HG02588 (cell line): Measurements from ENCODE around the gene SLC15A1.

Experiments used
- ATAC-seq: cut with Tn5 transposase; IDR thresholded peaks from one replicate; pipeline ENCODE4 v1.9.1; 2021; ENCODE audit warnings: mild to moderate bottlenecking, moderate library complexity; ENCODE audit not compliant: unreplicated experiment

Gene SLC15A1

GRCh38 chr13:98781470-98781869 is 29.0 kb upstream of the SLC15A1 start:
- no peak for ATAC-seq

GRCh38 chr13:98781045-98781444 is 28.6 kb upstream of the SLC15A1 start:
- ATAC-seq, result no peak

DNA sequence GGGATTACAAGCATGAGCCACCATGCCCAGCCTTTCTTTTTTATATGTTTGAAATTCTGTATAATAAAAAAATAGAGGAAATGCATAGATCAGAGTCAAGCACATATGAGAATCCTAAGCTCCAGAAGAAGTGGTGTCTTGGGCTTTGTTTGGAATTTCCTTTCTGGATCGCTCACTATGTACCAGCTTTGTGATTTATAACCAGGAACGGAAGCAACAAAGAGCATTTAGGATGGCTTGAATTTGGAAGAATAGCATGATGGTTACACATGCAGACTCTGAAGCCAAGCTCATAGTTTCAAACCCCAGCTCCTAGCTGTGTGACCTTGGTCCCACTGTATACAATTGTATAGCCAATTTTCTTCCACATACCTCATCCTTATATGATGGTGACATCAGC is 28.0 kb upstream of the SLC15A1 start:
- no peak for ATAC-seq

GRCh38 chr13:98779695-98780094 is 27.2 kb upstream of the SLC15A1 start:
- no peak for ATAC-seq

DNA sequence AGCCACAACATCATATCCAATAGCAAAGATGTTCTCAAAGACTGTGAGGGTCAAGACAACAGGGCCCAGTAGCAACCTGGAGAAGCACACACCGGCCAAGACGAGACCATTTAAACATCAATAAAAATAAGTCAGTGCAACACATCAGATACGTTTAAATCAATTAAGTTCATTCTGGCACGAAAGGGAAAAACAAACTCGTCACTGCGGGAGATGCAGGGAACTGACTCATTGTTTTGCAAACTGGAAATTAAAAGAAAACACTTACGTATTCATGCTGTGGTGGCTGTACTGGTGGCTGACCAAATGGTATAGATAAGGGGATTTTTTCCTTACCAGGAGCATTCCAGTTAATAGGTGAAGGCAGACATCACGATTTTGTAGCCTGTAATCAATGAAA is 26.3 kb upstream of the SLC15A1 start:
- ATAC-seq, result no peak

GRCh38 chr13:98776644-98777043 is 24.2 kb upstream of the SLC15A1 start:
- ATAC-seq, result no peak

GRCh38 chr13:98775844-98776598 is 23.5 kb upstream of the SLC15A1 start:
- no peak for ATAC-seq

DNA sequence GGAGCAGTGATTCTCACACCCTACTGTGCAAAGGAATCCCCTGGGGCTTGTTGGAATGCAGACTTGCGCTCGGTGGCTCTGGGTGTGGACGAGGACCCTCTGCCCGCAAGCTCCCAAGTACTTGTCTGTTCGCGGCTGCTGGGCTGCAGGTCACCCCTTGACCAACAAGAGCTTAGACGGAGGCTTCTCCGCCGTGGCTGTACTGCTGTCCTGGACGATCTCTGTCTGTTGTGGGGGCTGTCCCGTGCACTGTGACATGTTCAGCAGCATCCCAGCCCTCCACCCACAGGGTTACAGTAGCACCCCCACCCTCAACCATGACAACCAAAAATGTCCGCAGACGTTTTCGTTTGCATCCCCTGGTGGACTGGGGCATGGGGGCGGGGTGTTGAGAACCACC is 22.9 kb upstream of the SLC15A1 start:
- ATAC-seq, result no peak

GRCh38 chr13:98774776-98775175 is 22.3 kb upstream of the SLC15A1 start:
- no peak for ATAC-seq

DNA sequence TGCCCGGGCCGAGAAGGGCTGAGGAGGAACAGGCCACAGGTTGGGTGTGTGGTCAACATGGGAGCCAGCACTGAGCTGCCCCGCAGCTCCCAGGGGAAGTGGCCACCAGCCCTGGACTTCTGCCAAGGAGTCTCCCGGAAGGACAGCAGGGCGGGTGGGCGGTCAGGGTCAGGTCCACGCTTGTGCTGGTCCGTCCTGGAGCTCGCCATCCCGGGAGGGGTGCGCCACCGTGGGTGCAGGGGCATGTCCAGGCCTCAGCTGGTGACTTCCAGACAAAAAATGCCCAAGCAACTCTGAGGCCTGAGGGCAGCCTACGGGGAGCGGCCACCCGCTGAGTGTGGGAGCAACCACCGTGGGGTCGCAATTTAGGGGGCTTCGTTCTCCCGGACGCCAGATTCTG is 21.4 kb upstream of the SLC15A1 start:
- no peak for ATAC-seq

DNA sequence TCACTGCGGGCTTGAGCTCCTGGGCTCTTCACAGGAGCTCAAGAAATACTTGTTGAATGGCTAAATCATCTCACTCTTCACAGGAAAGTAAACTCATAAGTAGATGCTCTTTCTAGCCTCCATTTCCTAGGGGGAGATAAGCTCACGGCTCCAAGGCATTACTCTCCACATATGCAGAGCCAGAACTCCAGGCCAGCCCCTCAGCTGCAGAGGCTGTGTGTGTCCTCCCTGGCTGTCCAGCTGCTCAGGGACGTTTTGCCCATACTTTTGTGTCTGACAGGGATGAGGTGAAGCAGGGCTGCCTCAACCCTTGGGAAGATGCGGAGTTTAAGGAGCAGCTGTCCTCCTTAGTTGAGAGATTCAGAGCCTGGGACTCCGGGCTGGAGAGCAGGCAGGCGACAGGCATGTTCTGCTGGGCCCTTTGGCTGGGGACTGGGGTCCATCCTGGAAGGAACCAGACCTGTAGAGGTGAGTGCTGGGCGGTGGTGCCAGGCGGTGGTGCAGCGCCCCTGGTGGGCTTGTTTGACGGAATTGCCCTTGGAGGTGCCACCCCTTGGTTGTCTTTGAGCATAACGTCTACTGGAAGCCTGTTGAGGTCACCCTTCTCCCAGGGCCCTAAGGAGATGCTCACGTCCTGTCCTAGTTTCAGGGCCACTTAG is 20.5 kb upstream of the SLC15A1 start:
- no peak for ATAC-seq

- ATAC-seq, result no peak
These were observed 19.6 kb upstream of the SLC15A1 start for GRCh38 chr13:98771838-98772611.

DNA sequence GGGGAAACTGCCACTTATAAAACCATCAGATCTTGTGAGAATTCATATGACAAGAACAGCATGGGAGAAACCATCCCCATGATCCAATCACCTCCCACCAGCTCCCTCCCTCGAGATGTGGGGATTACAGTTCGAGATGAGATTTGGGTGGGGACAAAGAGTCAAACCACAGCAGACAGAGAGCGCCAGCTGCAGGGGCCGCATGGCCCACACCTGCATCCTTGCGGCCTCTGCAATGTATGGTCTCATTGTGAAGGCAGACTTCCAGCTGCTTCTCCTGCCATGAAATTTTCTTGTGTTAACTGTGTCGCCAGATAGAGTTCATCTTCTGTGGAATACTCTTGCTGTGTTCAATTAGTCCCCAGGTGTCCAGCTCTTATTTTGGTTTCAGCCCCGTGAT is 17.3 kb upstream of the SLC15A1 start:
- ATAC-seq, result no peak

DNA sequence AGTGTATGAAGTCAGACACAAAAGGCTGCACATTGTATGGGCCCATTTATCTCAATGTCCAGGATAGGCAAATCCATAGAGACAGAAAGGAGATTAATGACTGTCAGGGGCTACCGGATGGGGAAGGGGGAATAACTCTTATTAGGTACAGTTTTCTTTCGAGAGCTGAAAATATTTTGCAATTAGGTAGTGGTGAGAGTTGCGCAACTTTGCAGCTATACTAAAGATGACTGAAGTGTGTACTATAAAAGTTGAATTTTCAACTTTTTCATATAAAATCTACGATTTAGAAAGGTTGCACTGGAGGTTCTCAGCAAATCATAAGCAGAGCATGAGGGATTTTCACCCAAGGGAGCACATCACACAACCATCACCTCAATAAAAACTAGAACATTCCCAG is 16.1 kb upstream of the SLC15A1 start:
- ATAC-seq, result no peak

DNA sequence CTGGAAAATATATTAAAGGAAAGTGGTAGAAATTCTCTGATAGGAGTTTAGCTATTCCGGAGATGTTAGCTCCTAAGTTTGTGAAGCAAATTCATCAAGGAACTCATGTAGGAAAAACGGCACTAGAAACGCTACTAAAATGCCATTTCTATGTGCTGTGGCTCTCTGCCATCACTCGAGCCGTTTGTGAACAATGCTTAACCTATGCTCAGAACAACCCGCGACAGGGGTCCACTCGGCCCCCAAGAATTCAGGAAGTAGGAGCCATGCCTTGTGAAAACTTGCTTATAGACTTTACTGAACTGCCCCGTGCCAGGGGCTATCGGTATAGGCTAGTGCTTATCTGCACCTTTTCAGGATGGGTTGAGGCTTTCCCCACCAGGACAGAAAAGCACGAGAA is 14.2 kb upstream of the SLC15A1 start:
- no peak for ATAC-seq

- ATAC-seq, result no peak
These were observed 13.6 kb upstream of the SLC15A1 start for GRCh38 chr13:98765996-98766519.

GRCh38 chr13:98761986-98762616 is 9.6 kb upstream of the SLC15A1 start:
- ATAC-seq, result no peak

- no peak for ATAC-seq
These were observed 8.9 kb upstream of the SLC15A1 start for GRCh38 chr13:98761126-98761985.

DNA sequence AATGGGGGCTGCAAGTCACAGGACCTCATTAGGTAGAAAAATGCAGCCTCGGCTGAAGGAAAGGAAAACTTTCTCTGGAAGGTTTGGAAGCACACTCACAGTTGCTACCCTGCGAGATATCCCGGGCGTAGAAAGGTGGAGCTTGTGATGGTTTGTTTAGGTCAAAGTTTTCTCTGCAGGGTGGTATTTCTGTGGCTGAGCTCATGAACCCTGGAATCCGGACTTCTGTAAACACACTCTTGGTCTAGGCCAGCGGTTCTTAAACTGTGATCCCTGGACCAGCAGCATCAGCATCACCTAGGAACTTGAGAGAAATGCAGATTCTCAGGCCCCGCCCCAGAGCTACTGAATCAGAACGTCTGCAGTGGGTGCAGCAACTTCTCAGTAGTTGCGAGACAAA is 3.3 kb upstream of the SLC15A1 start:
- no peak for ATAC-seq

DNA sequence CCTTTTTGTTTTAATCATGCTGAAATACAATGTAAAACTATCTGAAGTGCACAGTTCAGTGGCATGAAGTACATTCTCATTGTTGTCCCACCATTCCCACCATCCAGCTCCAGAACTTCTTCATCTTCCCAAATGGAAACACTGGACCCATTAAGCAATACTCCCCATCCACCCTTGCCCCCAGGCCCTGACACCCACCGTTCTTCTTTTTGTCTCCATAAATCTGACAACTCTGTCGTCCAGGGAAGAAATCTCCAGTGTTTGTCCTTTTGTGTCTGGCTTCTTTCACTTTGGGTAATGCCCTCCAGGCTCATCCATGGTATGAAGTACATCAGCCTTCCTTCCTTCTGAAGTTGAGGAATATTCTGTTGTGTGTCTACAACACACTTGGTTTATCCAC is 2.6 kb upstream of the SLC15A1 start:
- no peak for ATAC-seq
